Amygdala (tissue), 56 donors: Measurements from ENCODE around the gene ADCK2.
"Not testable (repeated sequence)": the region's sequence is repeated elsewhere in the genome, so short reads cannot be mapped to it uniquely, and the experiment has no call there.

Experiments
- DNase-seq, 56 donors: peaks; one replicate each; lab custom pipeline; 2025; lab: John Stamatoyannopoulos, UW

Gene ADCK2

GRCh38 chr7:140689199-140690152 is 16.7 kb downstream of the ADCK2 start:
- DNase-seq: no peak

DNA sequence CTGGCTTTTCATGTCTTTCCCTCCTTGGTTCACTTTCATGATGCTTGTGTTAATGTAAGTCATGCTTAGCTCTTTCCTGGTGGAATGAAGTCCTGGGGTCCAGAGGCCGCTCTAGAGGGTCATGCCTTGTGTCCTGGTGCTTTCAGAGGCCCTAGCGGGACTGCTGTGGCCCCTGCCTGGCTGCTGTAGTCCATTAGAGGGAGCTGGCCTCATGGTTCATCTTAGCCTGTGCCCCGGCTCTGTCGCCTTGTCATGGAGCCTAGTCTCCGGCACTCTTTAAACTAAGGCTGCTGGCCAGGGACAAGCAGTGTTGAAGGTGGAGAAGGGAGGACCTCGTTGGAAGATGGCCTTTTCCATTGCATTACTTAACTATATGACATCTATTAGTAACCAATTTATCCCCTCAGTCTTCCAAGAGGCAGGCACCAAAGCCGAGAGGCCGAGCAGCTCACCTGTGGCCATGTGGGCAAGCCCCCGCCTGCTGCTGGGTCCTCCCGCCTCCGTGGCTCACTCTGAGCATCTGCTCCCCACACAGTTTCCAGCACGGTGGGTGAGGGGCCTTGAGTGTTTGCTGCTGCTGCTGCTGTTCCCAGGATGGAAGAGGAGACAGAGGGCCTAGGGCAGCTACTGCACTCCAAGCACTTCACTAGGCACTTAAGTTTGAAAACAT is 18.8 kb downstream of the ADCK2 start:
- no peak for DNase-seq

- DNase-seq: not testable (repeated sequence)
These were observed 21.1 kb downstream of the ADCK2 start for GRCh38 chr7:140693849-140694248.

DNA sequence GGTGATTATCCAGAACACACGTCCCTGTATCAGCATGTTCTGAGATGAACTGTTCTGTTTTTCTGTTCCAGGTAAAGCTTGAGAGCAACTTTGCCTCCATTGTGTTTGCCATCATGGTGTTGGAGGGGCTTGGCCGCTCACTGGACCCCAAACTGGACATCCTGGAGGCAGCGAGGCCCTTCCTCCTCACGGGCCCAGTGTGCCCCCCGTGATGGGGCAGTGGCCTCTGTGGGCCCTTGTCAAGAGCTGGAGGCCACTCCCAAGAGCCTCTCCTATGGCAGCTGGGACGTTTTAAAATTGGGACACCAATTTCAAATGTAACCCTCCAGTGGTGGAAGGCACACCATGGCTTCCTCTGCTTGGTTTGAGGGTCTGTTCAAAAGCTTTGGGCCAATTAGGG is 21.8 kb downstream of the ADCK2 start:
- DNase-seq: no peak

- no peak for DNase-seq
These were observed 22.6 kb downstream of the ADCK2 start for GRCh38 chr7:140695381-140695780.

GRCh38 chr7:140696024-140696679 is 23.4 kb downstream of the ADCK2 start:
- peak in 26 of 56 donors; percentile 32 to 95 (median 91) for DNase-seq

DNA sequence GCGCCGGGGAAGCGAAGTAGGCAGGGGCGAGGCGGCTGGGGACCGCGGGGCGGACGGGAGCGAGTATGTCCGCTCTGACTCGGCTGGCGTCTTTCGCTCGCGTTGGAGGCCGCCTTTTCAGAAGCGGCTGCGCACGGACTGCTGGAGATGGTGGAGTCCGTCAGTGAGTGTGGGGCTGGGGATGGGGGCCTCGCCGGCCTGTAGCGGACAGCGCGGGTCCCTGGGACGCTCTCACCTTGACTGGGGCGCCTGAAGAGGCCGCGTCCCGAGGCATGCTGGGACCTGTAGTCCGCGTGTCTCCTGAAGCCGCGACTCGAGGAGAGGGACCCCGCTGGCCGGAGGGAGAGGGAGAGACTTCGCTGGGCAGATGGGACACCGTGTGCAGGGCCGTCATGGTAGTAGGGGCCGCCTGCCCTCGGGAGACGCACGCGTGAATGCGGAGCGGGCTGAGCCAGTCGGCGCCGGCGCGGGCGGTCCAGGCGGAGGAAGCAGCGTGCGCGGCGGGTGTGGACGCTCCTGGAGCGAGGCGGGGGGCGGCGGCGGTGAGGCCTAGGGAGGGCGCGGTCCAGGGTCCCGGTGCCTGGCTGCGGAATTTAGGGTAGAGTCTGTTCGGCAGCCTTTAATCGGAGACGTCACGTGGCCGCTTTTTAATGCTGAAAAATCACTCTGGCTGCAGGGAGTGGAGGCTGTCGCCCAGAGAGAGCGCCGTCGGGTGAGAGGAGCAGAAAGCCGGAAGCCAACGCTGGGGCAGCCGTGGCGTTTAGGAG is 24.1 kb downstream of the ADCK2 start, which contains the start of gene NDUFB2:
Gene NDUFB2, plus strand, starts transcription at position 29 of the 767 bp plus-strand sequence. Its CDS starts 37 bp downstream, at position 66.
- peak in 55 of 56 donors; percentile 65 to 98 (median 89) for DNase-seq

GRCh38 chr7:140697447-140698143 is 24.9 kb downstream of the ADCK2 start:
- no peak for DNase-seq

DNA sequence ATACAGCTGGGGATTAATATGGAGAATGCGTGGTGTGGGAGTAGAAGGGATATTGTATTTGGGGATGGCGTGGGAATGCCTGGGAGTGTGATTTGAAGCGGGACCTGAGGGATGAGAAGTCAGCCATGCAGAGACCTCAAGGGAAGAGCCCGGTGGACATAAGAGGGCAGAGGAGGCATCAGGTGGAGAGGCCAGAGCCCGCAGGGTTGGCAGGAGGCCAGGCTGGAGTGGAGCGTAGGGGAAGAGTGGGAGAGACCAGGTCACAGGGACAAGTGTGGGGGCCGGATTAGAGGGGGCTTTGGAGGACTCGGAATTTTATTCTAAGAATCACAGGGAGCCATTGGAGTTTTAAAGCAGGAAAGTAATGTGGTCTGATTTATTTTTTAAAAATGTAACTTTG is 25.7 kb downstream of the ADCK2 start:
- DNase-seq: no peak

GRCh38 chr7:140702774-140703173 is 30.0 kb downstream of the ADCK2 start:
- DNase-seq: no peak

- no peak for DNase-seq
These were observed 31.5 kb downstream of the ADCK2 start for GRCh38 chr7:140704205-140704604.

- no peak for DNase-seq
These were observed 34.4 kb downstream of the ADCK2 start for GRCh38 chr7:140707132-140707531.

- not testable (repeated sequence) for DNase-seq
These were observed 36.0 kb downstream of the ADCK2 start for GRCh38 chr7:140708764-140709163.

DNA sequence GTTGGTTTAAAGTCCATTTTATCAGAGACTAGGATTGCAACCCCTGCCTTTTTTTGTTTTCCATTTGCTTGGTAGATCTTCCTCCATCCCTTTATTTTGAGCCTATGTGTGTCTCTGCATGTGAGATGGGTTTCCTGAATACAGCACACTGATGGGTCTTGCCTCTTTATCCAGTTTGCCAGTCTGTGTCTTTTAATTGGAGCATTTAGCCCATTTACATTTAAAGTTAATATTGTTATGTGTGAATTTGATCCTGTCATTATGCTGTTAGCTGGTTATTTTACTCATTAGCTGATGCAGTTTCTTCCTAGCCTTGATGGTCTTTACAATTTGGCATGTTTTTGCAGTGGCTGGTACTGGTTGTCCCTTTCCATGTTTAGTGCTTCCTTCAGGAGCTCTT is 39.6 kb downstream of the ADCK2 start:
- DNase-seq: not testable (repeated sequence)

- DNase-seq: no peak
These were observed 41.7 kb downstream of the ADCK2 start for GRCh38 chr7:140714331-140715040.

GRCh38 chr7:140719721-140720120 is 47.0 kb downstream of the ADCK2 start:
- no peak for DNase-seq

- no peak for DNase-seq
These were observed 49.5 kb downstream of the ADCK2 start for GRCh38 chr7:140722254-140722653.

DNA sequence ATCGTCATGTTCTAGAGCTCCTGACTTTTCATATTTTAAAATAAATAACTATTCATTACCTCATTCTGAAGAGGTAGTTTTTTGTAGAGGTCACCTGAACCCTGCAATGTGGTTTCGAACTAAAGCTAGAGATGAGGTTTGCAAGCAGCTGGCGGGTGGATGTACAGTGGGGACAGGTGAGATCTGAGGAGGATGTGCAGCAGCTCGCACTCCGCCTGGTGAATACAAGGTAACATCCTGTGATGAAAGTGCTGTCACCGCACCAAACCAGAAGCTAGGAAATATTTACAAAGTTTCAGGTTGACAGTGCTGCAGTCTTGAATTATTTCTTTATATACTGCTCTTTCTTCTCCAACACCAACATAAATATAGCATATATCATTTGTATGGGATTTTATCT is 50.3 kb downstream of the ADCK2 start:
- DNase-seq: no peak

DNA sequence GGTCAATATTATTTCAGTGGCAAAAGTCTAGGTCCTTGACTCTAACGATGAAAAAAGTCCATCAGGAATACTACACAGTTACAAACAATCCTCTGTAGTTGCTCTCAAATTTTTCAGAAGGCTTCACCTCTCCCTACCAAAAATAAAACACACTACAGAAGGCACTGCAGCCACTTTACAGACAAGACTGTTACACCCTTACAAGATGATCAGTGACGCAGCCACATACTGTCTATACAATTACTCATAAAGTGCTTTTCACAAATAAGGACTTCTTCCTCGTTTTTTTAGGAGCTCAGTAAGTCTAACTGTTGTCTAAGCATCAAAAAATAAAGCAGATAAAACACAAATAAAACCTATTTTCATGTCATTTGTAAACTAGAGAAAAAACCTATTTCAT is 50.8 kb downstream of the ADCK2 start:
- no peak for DNase-seq
